HG03469 (cell line): Measurements from ENCODE around the gene PAX5.
"Not testable (repeated sequence)": the region's sequence is repeated elsewhere in the genome, so short reads cannot be mapped to it uniquely, and the experiment has no call there.

Source experiments
- ATAC-seq: cut with Tn5 transposase; IDR thresholded peaks from one replicate; pipeline ENCODE4 v1.9.1; 2021; ENCODE audit warnings: mild to moderate bottlenecking, moderate library complexity, moderate number of reproducible peaks; ENCODE audit not compliant: unreplicated experiment

The PAX5 gene

GRCh38 chr9:37033682-37034304, at the start of gene PAX5:
TSS of gene PAX5 (minus strand) at chr9:37034268. CDS start at chr9:37034031, 237 bp downstream.
- ATAC-seq = no peak

- ATAC-seq = no peak
These were observed 49.6 kb upstream of the PAX5 start for GRCh38 chr9:37083654-37084053.

- ATAC-seq = no peak
These were observed 48.2 kb upstream of the PAX5 start for GRCh38 chr9:37082214-37082765.

- not testable (repeated sequence) for ATAC-seq
These were observed 47.4 kb upstream of the PAX5 start for GRCh38 chr9:37081507-37081906.

GRCh38 chr9:37080165-37080628, 46.1 kb upstream of the PAX5 start:
- not testable (repeated sequence) for ATAC-seq

GRCh38 chr9:37079370-37080164, 45.5 kb upstream of the PAX5 start:
- ATAC-seq = peak; percentile 55

GRCh38 chr9:37074790-37075189, 40.7 kb upstream of the PAX5 start:
- not testable (repeated sequence) for ATAC-seq

- no peak for ATAC-seq
These were observed 32.2 kb upstream of the PAX5 start for GRCh38 chr9:37066139-37066725.

GRCh38 chr9:37062336-37062735, 28.3 kb upstream of the PAX5 start:
- no peak for ATAC-seq

- no peak for ATAC-seq
These were observed 27.7 kb upstream of the PAX5 start for GRCh38 chr9:37061768-37062167.

GRCh38 chr9:37060833-37061232, 26.8 kb upstream of the PAX5 start:
- ATAC-seq = no peak

GRCh38 chr9:37056046-37056920, 22.2 kb upstream of the PAX5 start:
- no peak for ATAC-seq

- ATAC-seq = not testable (repeated sequence)
These were observed 20.3 kb upstream of the PAX5 start for GRCh38 chr9:37054363-37054720.

- no peak for ATAC-seq
These were observed 19.8 kb upstream of the PAX5 start for GRCh38 chr9:37053684-37054362.

GRCh38 chr9:37046683-37047082, 12.6 kb upstream of the PAX5 start:
- no peak for ATAC-seq

- ATAC-seq = no peak
These were observed 8.4 kb upstream of the PAX5 start for GRCh38 chr9:37042421-37042820.

- no peak for ATAC-seq
These were observed 6.5 kb upstream of the PAX5 start for GRCh38 chr9:37040508-37041127.

GRCh38 chr9:37038943-37039464, 4.9 kb upstream of the PAX5 start:
- ATAC-seq = no peak

- no peak for ATAC-seq
These were observed 4.4 kb upstream of the PAX5 start for GRCh38 chr9:37038302-37038942.
